ENCODE measurements around the gene RAB30.

The RAB30 gene

DNA sequence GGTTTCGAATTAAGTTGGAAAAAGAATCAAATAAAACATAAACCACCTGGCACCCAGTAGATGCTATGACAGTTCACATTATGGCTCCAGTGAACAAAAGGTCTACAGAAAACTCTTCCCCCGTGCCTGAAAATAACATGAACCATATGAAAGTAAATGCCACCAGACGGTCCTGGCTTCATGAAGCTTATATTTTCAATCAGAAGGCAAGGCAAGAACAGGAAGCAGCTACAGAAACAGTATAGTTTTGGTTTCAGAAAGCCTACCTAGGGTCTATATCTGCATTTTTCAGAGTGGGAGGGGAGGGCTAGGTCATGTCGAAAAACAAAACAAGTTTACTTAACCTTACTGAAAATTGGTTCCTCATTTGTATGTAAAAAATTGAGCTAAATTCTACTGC lies 9.8 kb downstream of the RAB30 start (continued):
- TF ChIP-seq, protein P1, sequence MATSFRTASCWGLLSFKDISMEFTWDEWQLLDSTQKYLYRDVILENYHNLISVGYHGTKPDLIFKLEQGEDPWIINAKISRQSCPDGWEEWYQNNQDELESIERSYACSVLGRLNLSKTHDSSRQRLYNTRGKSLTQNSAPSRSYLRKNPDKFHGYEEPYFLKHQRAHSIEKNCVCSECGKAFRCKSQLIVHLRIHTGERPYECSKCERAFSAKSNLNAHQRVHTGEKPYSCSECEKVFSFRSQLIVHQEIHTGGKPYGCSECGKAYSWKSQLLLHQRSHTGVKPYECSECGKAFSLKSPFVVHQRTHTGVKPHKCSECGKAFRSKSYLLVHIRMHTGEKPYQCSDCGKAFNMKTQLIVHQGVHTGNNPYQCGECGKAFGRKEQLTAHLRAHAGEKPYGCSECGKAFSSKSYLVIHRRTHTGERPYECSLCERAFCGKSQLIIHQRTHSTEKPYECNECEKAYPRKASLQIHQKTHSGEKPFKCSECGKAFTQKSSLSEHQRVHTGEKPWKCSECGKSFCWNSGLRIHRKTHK (tag by site-specific recombination; IDR thresholded peaks at IDR 0.05) = no peak
- TF ChIP-seq, protein P2, sequence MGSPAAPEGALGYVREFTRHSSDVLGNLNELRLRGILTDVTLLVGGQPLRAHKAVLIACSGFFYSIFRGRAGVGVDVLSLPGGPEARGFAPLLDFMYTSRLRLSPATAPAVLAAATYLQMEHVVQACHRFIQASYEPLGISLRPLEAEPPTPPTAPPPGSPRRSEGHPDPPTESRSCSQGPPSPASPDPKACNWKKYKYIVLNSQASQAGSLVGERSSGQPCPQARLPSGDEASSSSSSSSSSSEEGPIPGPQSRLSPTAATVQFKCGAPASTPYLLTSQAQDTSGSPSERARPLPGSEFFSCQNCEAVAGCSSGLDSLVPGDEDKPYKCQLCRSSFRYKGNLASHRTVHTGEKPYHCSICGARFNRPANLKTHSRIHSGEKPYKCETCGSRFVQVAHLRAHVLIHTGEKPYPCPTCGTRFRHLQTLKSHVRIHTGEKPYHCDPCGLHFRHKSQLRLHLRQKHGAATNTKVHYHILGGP (tag by site-specific recombination; IDR thresholded peaks at IDR 0.05) = no peak
- TF ChIP-seq ZFP3 (tag by site-specific recombination; IDR thresholded peaks at IDR 0.05; ENCODE audit: low read depth) (no peak), ZNF473 (tag by site-specific recombination; IDR thresholded peaks at IDR 0.05) (no peak), ZNF416 (tag by site-specific recombination; IDR thresholded peaks at IDR 0.05) (no peak), ZNF311 (tag by site-specific recombination; IDR thresholded peaks at IDR 0.05; ENCODE audit: borderline replicate concordance) (no peak), ZNF114 (tag by site-specific recombination; IDR thresholded peaks at IDR 0.05) (no peak), ZNF146 (tag by site-specific recombination; IDR thresholded peaks at IDR 0.05) (no peak), ZNF830 (tag by site-specific recombination; IDR thresholded peaks at IDR 0.05; ENCODE audit: low read depth) (no peak)
- TF ChIP-seq, protein P3, sequence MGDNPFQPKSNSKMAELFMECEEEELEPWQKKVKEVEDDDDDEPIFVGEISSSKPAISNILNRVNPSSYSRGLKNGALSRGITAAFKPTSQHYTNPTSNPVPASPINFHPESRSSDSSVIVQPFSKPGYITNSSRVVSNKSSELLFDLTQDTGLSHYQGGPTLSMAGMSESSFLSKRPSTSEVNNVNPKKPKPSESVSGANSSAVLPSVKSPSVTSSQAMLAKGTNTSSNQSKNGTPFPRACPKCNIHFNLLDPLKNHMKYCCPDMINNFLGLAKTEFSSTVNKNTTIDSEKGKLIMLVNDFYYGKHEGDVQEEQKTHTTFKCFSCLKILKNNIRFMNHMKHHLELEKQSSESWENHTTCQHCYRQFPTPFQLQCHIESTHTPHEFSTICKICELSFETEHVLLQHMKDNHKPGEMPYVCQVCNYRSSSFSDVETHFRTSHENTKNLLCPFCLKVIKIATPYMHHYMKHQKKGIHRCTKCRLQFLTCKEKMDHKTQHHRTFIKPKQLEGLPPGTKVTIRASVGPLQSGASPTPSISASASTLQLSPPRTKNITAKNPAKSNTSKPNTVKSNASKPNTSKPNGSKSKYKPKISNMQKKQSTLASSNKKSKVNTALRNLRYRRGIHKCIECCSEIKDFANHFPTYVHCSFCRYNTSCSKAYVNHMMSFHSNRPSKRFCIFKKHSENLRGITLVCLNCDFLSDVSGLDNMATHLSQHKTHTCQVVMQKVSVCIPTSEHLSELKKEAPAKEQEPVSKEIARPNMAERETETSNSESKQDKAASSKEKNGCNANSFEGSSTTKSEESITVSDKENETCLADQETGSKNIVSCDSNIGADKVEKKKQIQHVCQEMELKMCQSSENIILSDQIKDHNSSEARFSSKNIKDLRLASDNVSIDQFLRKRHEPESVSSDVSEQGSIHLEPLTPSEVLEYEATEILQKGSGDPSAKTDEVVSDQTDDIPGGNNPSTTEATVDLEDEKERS (tag by site-specific recombination; IDR thresholded peaks at IDR 0.05) = no peak

DNA sequence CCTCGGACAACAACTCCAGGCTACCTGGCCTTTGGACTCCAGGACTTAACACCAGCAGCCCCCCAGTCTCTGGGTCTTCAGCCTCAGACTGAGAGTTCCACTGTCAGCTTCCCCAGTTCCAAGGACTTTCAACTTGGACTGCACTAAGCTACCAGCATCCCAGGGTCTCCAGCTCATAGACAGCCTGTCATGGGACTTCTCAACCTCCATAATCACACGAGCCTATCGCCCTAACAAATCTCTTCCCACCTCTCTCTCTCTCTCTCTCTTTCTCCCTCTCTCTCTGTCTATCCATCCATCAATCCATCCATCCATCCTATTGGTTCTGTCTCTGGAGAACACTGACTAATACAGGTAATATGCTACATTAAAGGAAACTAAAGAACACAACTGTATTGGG lies 10.7 kb downstream of the RAB30 start:
- Histone ChIP-seq H3K4me3 (ENCODE audit: low read depth, low read length) (no peak overlapping the region), H3K27ac (ENCODE audit: extremely low read depth, low read depth, low read length) (no peak overlapping the region), H3K36me3 (ENCODE audit: control insufficient read depth in 2 of 2, insufficient read depth in 1 of 2, low read length in 2 of 2) (no peaks in the 10 kb centered on the region), H3K9me3 (ENCODE audit: control insufficient read depth, insufficient read depth, low read depth, low read length) (no peaks in the 10 kb centered on the region), H3K4me1 (ENCODE audit: control insufficient read depth, insufficient read depth, low read length) (no peaks in the 10 kb centered on the region)
- no peak for TF ChIP-seq ZNF654 (tag by site-specific recombination; IDR thresholded peaks at IDR 0.05; ENCODE audit: low read depth)
- no peak for TF ChIP-seq ZNF521 (tag by site-specific recombination; IDR thresholded peaks at IDR 0.05)
- no peak for TF ChIP-seq ZNF311 (tag by site-specific recombination; IDR thresholded peaks at IDR 0.05; ENCODE audit: borderline replicate concordance)
- no peak for TF ChIP-seq ZNF214 (tag by site-specific recombination; IDR thresholded peaks at IDR 0.05; ENCODE audit: borderline replicate concordance)
- TF ChIP-seq ZNF658 (tag by site-specific recombination; IDR thresholded peaks at IDR 0.05) = no peak
- TF ChIP-seq IKZF3 (tag by site-specific recombination; IDR thresholded peaks at IDR 0.05) = no peak
- TF ChIP-seq ZNF501 (tag by site-specific recombination; IDR thresholded peaks at IDR 0.05) = no peak
- TF ChIP-seq ZNF792 (tag by site-specific recombination; IDR thresholded peaks at IDR 0.05) = no peak
- ChIA-PET CTCF (interaction anchor here (1.5 kb wide), 1 partner anchor 20 kb away, joined by 6 read pairs; no protein-coding TSS in a partner anchor), POLR2A (no interaction called here)

DNA sequence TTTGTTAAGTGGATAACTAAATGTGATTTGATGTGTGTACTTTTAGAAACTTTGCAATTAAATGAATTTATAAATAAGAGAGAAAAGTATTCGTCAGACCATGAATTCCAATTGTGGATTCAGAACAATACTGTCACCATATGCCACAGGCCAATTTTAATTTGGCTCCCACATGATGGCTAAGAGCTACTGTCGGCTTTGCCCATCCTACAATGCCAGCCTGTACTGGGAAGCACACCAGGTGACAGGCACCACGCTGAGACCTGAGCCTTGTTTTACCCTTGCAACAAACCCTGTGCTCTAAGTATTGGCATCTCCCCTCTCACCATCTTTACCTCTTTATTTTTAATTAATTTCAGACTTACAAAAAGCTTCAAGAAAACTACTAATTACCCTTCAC lies 14.0 kb downstream of the RAB30 start:
- CTCF ChIA-PET = no interaction called here

More for the DNA sequence above, 14.0 kb downstream of the RAB30 start:
- H3K4me1 ChIP-seq (ENCODE audit: control insufficient read depth, insufficient read depth, low read length) = no peaks in the 10 kb centered on the region
- H3K27ac ChIP-seq (ENCODE audit: extremely low read depth, low read depth, low read length) = no peak overlapping the region
- no peaks in the 10 kb centered on the region for H3K9me3 ChIP-seq (ENCODE audit: control insufficient read depth, insufficient read depth, low read depth, low read length)
- TF ChIP-seq ZNF157 (tag by site-specific recombination; IDR thresholded peaks at IDR 0.05) = no peak
- no peak for TF ChIP-seq ZNF174 (tag by site-specific recombination; IDR thresholded peaks at IDR 0.05)
- H3K36me3 ChIP-seq (ENCODE audit: control insufficient read depth in 2 of 2, insufficient read depth in 1 of 2, low read length in 2 of 2) = no peaks in the 10 kb centered on the region
- POLR2A ChIA-PET = no interaction called here
- no peak overlapping the region for H3K4me3 ChIP-seq (ENCODE audit: low read depth, low read length)
